Pancreas (tissue), 10 donors: ENCODE data around the gene ADCY5. TPM values are rescaled to one million over a fixed set of nuclear protein-coding genes. Genes with fewer than 3 reads are reported as not detected.

Experiments
- ATAC-seq, 4 donors: fragments of 200-7000 bp; cut with Tn5 transposase; one replicate each; pipeline versions ENCODE4 v1.8.0 to v1.9.1; 2020; ENCODE audit warnings: mild to moderate bottlenecking in 4 of 4, moderate library complexity in 4 of 4
- DNase-seq, 6 donors: peaks; one replicate each; pipeline ENCODE4 v3.0.0-alpha.2; 2020
- FAIRE-seq: peaks from 2 replicates; lab custom pipeline; 2012; peaks lifted over from hg19 to GRCh38; lab: Jason Lieb, UNC
- H3K27ac ChIP-seq, 4 donors: fragments of 200-600 bp; sonication (generic); 1 replicate in 3 of 4; 2 replicates in 1 of 4; pipeline versions ENCODE4 v1.5.0 to v1.8.0; 2020
- H3K27me3 ChIP-seq, 4 donors: fragments of 200-600 bp; one replicate each; pipeline ENCODE4 v1.8.0; 2021
- H3K36me3 ChIP-seq, 3 donors: fragments of 200-600 bp; sonication (generic) in 1 of 3; one replicate each; pipeline versions ENCODE4 v1.5.0 to v1.8.0; 2020 to 2021
- H3K4me1 ChIP-seq, 3 donors: fragments of 200-600 bp; one replicate each; pipeline ENCODE4 v1.8.0; 2021
- H3K4me3 ChIP-seq, 4 donors: fragments of 200-600 bp; sonication (generic) in 2 of 4; one replicate each; pipeline versions ENCODE4 v1.5.0 to v1.8.0; 2020 to 2021
- H3K9me3 ChIP-seq, 4 donors: fragments of 200-600 bp; one replicate each; pipeline ENCODE4 v1.8.0; 2021
- WGBS, 2 donors: extraction: QIAGEN DNeasy Blood & Tissue Kit; methylation state at CpG; one replicate each; pipeline ENCODE4 v1.1.7; 2013; 5-methylcytosine and 5-hydroxymethylcytosine counted together
- intact Hi-C, 3 donors: fragments of 100-400 bp; cut with DNase I; formaldehyde crosslinking; loops; one replicate each; pipeline versions ENCODE4 v1.11.1 to v1.14.2; 2022
- polyA plus RNA-seq, 2 donors: library from polyadenylated mRNA; stranded (reverse); fragments of 200-250 nt; gene quantifications; one replicate each; pipeline ENCODE4 v1.2.3, GENCODE V29; 2013
- total RNA-seq, 6 donors: library from RNA; stranded (reverse); fragmentation: NEBNext Ultra II Directional in 4 of 6; extraction: Animal tissue kit (Norgen Biotek cat#: 25700) in 4 of 6; gene quantifications; one replicate each; pipeline versions ENCODE4 v1.2.1 to v1.2.4, GENCODE V29; 2021 to 2023
- TF ChIP-seq, protein P1 (sequence below), 4 donors: fragments of 200-600 bp; sonication (generic) in 3 of 4; IDR thresholded peaks; one replicate each; pipeline versions ENCODE4 v1.5.0 to v1.8.0; 2021; ENCODE audit warnings: antibody characterized with exemption in 4 of 4
- donor health status: healthy with polysubstance abuse.
- donor health status: DM: no; HTN: no; CAD: no; lungs with moderate emphysema.
- donor health status: DM: no; HTN: no; CAD: no.
- donor health status: control.
- donor health status: control.
- donor health status: Bipolar disorder and iron deficiency.
- donor health status: DM: yes; HTN: yes; CAD: no.
- donor health status: DM: no; HTN: no; CAD: no.
- donor health status: DM: no; HTN: no; CAD: no.
- donor health status: DM: yes; HTN: yes; CAD: no.

The ADCY5 gene
- total and polyA plus RNA-seq, 8 donors: 6.0 to 13.4 (median 9.6) TPM

- no peak overlapping the region for H3K4me3 ChIP-seq
- FAIRE-seq: no peak
These were observed 136.3 kb downstream of the ADCY5 start for GRCh38 chr3:123312331-123313265.

DNA sequence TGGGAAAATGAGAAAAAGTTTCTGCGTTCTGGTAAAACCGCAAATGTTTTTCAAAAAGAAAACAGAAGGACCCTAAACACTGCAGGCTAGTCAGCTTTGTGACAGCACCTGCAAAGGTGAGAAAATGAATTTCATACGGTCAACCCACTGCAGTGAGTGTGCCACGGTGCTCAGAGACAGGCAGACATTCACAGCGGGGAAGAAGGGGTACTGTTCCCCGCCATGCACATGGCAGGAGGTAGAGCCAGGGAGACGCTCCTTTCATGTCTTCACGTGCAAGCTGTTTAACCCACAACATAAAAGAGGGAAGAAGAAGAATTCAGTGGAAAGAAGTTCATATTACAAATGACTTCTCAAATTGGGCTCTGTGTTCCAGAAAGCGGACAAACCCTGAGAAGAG, 137.7 kb downstream of the ADCY5 start:
- DNase-seq (no peak), FAIRE-seq (no peak), ATAC-seq (no peak)
- TF ChIP-seq, protein P1, sequence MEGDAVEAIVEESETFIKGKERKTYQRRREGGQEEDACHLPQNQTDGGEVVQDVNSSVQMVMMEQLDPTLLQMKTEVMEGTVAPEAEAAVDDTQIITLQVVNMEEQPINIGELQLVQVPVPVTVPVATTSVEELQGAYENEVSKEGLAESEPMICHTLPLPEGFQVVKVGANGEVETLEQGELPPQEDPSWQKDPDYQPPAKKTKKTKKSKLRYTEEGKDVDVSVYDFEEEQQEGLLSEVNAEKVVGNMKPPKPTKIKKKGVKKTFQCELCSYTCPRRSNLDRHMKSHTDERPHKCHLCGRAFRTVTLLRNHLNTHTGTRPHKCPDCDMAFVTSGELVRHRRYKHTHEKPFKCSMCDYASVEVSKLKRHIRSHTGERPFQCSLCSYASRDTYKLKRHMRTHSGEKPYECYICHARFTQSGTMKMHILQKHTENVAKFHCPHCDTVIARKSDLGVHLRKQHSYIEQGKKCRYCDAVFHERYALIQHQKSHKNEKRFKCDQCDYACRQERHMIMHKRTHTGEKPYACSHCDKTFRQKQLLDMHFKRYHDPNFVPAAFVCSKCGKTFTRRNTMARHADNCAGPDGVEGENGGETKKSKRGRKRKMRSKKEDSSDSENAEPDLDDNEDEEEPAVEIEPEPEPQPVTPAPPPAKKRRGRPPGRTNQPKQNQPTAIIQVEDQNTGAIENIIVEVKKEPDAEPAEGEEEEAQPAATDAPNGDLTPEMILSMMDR (IDR thresholded peaks at IDR 0.05): no peak
- intact Hi-C loops: no loop called here
- Histone ChIP-seq H3K4me1 (no peaks in the 10 kb centered on the region), H3K9me3 (no peaks in the 10 kb centered on the region), H3K27ac (no peak overlapping the region), H3K36me3 (no peaks in the 10 kb centered on the region), H3K4me3 (no peak overlapping the region), H3K27me3 (no peaks in the 10 kb centered on the region)
- 78 to 89% methylated on average over 9 of the region's 9 CpGs for WGBS, 2 donors

More at GRCh38 chr3:123312331-123313265, 136.3 kb downstream of the ADCY5 start:
- TF ChIP-seq, protein P1 (IDR thresholded peaks at IDR 0.05): no peak
- no peaks in the 10 kb centered on the region for H3K36me3 ChIP-seq
- intact Hi-C loops: no loop called here
- 66 to 74% methylated on average over 16 of the region's 16 CpGs for WGBS, 2 donors
- H3K9me3 ChIP-seq: no peaks in the 10 kb centered on the region
- H3K27ac ChIP-seq: no peak overlapping the region
- H3K27me3 ChIP-seq: no peaks in the 10 kb centered on the region
- H3K4me1 ChIP-seq: no peaks in the 10 kb centered on the region
- no peak for ATAC-seq
- peak in 1 of 6 donors; percentile 21 for DNase-seq

DNA sequence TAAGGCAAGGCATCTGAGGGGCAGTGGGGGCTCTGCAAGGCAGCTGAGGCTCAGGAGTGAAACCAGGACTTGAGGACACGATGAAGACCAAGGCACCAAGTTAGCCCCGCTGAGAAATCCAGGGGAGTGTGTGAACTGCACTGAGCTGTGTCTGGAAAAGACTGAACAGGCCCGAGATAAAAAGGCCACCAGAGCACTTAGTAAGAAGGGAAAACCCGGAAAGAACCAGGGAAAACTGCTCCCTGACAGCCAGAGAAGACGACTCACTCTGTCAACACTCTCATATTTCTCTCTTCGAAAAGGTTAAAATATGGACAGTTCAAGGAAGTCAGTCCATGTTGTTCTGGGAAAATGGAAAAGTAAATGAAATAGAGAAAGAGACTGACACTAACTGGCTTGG, 138.1 kb downstream of the ADCY5 start:
- H3K4me3 ChIP-seq: no peak overlapping the region
- no peak overlapping the region for H3K27ac ChIP-seq
- no peaks in the 10 kb centered on the region for H3K27me3 ChIP-seq
- WGBS, 2 donors: 64 to 68% methylated on average over 6 of the region's 6 CpGs
- TF ChIP-seq, protein P1 (IDR thresholded peaks at IDR 0.05): no peak
- ATAC-seq (no peak), FAIRE-seq (no peak), DNase-seq (no peak)
- intact Hi-C loops: no loop called here
- H3K9me3 ChIP-seq: no peaks in the 10 kb centered on the region
- H3K4me1 ChIP-seq: no peaks in the 10 kb centered on the region
- no peaks in the 10 kb centered on the region for H3K36me3 ChIP-seq

DNA sequence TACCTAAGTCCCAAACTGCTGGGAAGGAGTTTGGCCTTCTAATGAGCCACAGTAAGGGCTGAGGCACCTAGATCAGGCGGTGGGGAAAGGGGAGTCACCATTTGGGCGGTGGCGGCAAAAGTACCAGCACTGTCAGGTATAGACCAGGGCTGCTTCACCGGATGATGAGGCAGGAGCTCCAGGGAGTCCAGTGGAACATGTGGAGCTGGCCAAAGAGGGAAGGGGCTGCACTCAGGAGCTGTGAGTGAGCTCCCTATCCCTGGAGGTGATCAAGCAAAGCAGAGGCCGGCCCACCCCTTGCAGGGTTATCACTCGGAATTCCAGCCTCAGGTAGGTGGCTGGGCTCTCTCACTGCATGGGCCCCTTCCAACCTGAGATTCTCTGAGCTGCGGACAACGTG, 138.7 kb downstream of the ADCY5 start:
- Histone ChIP-seq H3K4me1 (no peaks in the 10 kb centered on the region), H3K4me3 (no peak overlapping the region), H3K27me3 (no peaks in the 10 kb centered on the region), H3K27ac (no peak overlapping the region), H3K9me3 (no peaks in the 10 kb centered on the region), H3K36me3 (no peaks in the 10 kb centered on the region)
- no peak for ATAC-seq
- no peak for FAIRE-seq
- 84 to 90% methylated on average over 8 of the region's 8 CpGs for WGBS, 2 donors
- intact Hi-C loops: no loop called here
- TF ChIP-seq, protein P1 (IDR thresholded peaks at IDR 0.05): no peak
- peak in 1 of 6 donors; percentile 28 for DNase-seq

GRCh38 chr3:123307064-123307463, 141.8 kb downstream of the ADCY5 start:
- TF ChIP-seq, protein P1 (IDR thresholded peaks at IDR 0.05): no peak
- Histone ChIP-seq H3K36me3 (no peaks in the 10 kb centered on the region), H3K27me3 (no peaks in the 10 kb centered on the region), H3K4me3 (no peak overlapping the region), H3K27ac (no peak overlapping the region), H3K4me1 (no peaks in the 10 kb centered on the region), H3K9me3 (no peaks in the 10 kb centered on the region)
- intact Hi-C loops: no loop called here
- ATAC-seq: no peak
- 78 to 87% methylated on average over 5 of the region's 5 CpGs for WGBS, 2 donors
- FAIRE-seq: no peak
- no peak for DNase-seq
